ENCODE data around the gene TCF25.
A peak's percentile ranks its signal among the peaks of the same experiment; 100 is the strongest.

The TCF25 gene

DNA sequence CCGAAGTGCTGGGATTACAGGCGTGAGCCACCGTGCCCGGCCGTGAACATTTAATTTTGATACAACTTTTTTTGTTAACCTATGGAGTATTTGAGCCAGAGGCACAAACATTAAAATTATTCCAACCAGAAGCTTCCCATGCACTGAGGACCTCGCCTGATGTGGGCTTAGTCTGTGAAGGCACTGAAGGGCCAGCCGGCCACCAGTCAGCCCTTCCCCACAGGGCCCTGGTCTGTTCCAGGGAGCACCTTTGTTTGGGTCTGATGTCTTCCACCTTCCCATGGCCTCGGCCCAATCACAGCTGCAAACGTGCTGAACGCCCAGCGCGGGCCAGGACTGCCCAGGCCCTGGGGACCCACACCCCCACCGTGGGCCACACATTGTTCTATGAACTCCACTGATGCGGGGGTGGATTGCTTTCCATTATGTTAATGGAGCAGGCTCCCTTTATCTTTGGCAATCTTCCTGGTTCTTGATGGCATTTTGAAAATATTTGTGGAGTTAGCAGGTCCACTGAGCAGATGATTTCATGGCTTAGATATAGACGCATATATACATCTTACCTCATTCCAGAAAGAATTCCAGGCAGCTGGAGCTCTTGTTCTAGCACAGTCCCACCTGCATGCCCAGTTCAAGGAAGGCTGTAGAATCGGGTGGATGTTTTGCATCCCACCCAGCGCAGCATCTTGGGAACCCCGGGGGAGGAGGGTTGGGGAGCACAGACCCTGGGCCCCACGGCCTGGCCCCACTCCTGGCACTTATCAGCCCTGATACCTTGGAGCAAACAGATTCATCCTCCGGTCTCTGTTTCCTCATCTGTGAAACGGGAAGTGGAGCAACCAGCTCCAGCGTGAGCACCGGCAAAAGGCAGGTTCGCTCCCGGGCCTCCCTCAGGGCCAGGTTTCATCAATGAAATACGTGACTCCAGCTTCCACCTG is 30.7 kb upstream of the TCF25 start:
- peak; percentile 67 for DNase-seq (ENCODE audit: low read depth)
- TF ChIP-seq, protein P1, sequence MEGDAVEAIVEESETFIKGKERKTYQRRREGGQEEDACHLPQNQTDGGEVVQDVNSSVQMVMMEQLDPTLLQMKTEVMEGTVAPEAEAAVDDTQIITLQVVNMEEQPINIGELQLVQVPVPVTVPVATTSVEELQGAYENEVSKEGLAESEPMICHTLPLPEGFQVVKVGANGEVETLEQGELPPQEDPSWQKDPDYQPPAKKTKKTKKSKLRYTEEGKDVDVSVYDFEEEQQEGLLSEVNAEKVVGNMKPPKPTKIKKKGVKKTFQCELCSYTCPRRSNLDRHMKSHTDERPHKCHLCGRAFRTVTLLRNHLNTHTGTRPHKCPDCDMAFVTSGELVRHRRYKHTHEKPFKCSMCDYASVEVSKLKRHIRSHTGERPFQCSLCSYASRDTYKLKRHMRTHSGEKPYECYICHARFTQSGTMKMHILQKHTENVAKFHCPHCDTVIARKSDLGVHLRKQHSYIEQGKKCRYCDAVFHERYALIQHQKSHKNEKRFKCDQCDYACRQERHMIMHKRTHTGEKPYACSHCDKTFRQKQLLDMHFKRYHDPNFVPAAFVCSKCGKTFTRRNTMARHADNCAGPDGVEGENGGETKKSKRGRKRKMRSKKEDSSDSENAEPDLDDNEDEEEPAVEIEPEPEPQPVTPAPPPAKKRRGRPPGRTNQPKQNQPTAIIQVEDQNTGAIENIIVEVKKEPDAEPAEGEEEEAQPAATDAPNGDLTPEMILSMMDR (IDR thresholded peaks at IDR 0.05; ENCODE audit: low read length, missing control alignments): no peak
- H3K4me3 ChIP-seq (replicated peaks; ENCODE audit: low read depth, low read length): no peak overlapping the region

GRCh38 chr16:89843409-89844350 is 29.7 kb upstream of the TCF25 start:
- H3K4me3 ChIP-seq (replicated peaks; ENCODE audit: low read depth, low read length): no peak overlapping the region
- no peak for DNase-seq (ENCODE audit: low read depth)
- TF ChIP-seq, protein P1 (IDR thresholded peaks at IDR 0.05; ENCODE audit: low read length, missing control alignments): no peak

- DNase-seq (ENCODE audit: low read depth): no peak
- no peak overlapping the region for H3K4me3 ChIP-seq (replicated peaks; ENCODE audit: low read depth, low read length)
- TF ChIP-seq, protein P1 (IDR thresholded peaks at IDR 0.05; ENCODE audit: low read length, missing control alignments): no peak
Observed at GRCh38 chr16:89844739-89845339, 28.6 kb upstream of the TCF25 start.

- no peak overlapping the region for H3K4me3 ChIP-seq (replicated peaks; ENCODE audit: low read depth, low read length)
- no peak for DNase-seq (ENCODE audit: low read depth)
- TF ChIP-seq, protein P1 (IDR thresholded peaks at IDR 0.05; ENCODE audit: low read length, missing control alignments): no peak
Observed at GRCh38 chr16:89845417-89845816, 28.0 kb upstream of the TCF25 start.

DNA sequence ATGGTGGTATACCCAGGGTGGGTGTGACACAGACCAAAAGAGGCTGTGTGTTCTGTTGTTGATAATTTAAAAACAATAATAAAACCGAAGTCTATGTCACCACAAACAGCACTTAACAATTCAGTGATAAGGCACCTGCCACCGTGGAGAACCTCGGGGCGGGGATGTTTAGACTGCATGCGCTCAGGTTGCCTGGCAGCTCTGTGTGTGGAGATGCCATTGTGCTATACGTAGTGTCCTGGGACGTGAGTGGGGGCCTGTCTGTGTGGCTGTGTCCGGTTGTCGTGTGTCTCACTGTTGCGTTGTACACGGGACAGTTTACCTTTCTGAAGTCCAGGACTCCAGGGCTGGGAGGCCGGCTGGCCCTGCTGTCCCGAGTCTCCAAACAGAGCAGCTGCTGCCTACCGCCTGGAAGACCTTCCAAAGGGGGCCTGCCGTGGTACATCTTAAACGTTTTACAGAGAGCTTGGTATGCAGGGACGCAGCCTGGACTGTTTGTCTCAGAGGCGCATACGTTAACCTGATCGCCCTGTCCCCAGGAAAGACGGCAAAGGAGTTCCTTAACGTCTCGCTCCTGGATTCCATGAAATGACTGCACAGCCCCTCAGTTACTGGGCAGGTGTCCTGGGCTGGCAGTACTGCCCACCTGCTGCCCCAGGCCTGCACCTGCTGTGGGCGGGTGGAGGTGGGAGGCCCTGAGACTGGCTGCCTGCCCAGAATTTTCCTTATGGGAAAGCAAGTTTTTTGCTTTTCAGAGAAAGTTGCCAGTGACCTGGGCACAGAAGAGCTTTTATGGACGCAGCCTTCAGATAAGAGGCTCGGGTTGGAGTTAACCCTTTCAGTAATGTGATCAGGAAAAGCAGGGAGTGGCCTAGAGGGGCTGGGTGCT is 26.1 kb upstream of the TCF25 start:
- no peak for DNase-seq (ENCODE audit: low read depth)
- no peak overlapping the region for H3K4me3 ChIP-seq (replicated peaks; ENCODE audit: low read depth, low read length)
- TF ChIP-seq, protein P1 (IDR thresholded peaks at IDR 0.05; ENCODE audit: low read length, missing control alignments): no peak

- no peak overlapping the region for H3K4me3 ChIP-seq (replicated peaks; ENCODE audit: low read depth, low read length)
- TF ChIP-seq, protein P1 (IDR thresholded peaks at IDR 0.05; ENCODE audit: low read length, missing control alignments): no peak
- no peak for DNase-seq (ENCODE audit: low read depth)
Observed at GRCh38 chr16:89847940-89848297, 25.5 kb upstream of the TCF25 start.

Data from fibroblast of pulmonary artery (primary cell).